Measurements from ENCODE around the gene OSBPL10.

GRCh38 chr3:31622636-31623288 lies 358.3 kb downstream of the OSBPL10 start:
- no peak for TF ChIP-seq POLR2A (IDR thresholded peaks at IDR 0.05)
- TF ChIP-seq, protein P1, sequence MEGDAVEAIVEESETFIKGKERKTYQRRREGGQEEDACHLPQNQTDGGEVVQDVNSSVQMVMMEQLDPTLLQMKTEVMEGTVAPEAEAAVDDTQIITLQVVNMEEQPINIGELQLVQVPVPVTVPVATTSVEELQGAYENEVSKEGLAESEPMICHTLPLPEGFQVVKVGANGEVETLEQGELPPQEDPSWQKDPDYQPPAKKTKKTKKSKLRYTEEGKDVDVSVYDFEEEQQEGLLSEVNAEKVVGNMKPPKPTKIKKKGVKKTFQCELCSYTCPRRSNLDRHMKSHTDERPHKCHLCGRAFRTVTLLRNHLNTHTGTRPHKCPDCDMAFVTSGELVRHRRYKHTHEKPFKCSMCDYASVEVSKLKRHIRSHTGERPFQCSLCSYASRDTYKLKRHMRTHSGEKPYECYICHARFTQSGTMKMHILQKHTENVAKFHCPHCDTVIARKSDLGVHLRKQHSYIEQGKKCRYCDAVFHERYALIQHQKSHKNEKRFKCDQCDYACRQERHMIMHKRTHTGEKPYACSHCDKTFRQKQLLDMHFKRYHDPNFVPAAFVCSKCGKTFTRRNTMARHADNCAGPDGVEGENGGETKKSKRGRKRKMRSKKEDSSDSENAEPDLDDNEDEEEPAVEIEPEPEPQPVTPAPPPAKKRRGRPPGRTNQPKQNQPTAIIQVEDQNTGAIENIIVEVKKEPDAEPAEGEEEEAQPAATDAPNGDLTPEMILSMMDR (IDR thresholded peaks at IDR 0.05), result no peak
